HepG2 (cell line): ENCODE data around the gene FAM174C.

ENCODE experiments used
- FOXA3 ChIP-seq: IDR thresholded peaks from 2 replicates; pipeline ENCODE4 v1.6.1; 2016; ENCODE audit warnings: missing genetic modification reagents, missing compliant biosample characterization
- PREB ChIP-seq: sonication (generic); formaldehyde crosslinking; IDR thresholded peaks from 2 replicates; pipeline ENCODE4 v1.4.0; 2020; ENCODE audit warnings: missing genetic modification reagents
- TF ChIP-seq, protein P1 (sequence below): sonication (generic); formaldehyde crosslinking; IDR thresholded peaks from 2 replicates; pipeline ENCODE4 v1.5.1; 2020; ENCODE audit warnings: mild to moderate bottlenecking, missing genetic modification reagents

DNA sequence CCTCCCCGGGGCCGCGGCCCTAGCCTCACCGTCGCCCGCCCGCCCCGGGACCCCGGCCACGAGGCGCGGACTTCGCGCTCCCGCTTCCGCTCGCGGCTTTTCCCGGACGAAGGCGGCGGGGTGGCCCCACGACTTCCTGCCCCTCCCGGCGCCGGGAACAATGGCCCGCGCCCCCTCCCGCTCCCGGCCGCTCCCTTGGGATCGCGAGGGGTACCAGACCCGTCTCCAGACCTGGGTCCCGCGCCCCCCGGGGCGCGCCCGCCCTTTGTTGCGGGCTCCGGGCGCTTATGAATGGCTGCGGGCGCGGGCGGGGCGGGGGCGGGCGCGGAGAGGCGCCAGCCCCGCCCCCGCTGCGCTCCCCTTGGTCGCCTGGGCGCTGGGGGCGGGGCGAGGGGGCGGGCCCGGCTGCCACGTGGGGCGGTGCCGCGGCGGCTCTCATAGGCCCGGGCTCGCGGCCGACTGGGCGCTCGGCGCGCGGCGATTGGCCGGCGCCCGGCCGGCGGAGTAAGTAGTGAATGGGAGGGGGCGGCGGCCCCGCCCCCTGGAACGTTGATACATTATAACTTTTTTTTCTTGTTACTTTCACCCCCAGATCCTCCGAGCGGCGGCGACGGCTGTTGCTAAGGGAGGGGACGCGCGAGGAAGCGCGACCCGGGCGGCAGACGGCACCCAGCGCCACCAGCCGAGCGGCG is 25.9 kb upstream of the FAM174C start:
- no peak for TF ChIP-seq FOXA3 (CRISPR knock-in tag)
- TF ChIP-seq PREB (CRISPR knock-in tag), result no peak
- TF ChIP-seq, protein P1, sequence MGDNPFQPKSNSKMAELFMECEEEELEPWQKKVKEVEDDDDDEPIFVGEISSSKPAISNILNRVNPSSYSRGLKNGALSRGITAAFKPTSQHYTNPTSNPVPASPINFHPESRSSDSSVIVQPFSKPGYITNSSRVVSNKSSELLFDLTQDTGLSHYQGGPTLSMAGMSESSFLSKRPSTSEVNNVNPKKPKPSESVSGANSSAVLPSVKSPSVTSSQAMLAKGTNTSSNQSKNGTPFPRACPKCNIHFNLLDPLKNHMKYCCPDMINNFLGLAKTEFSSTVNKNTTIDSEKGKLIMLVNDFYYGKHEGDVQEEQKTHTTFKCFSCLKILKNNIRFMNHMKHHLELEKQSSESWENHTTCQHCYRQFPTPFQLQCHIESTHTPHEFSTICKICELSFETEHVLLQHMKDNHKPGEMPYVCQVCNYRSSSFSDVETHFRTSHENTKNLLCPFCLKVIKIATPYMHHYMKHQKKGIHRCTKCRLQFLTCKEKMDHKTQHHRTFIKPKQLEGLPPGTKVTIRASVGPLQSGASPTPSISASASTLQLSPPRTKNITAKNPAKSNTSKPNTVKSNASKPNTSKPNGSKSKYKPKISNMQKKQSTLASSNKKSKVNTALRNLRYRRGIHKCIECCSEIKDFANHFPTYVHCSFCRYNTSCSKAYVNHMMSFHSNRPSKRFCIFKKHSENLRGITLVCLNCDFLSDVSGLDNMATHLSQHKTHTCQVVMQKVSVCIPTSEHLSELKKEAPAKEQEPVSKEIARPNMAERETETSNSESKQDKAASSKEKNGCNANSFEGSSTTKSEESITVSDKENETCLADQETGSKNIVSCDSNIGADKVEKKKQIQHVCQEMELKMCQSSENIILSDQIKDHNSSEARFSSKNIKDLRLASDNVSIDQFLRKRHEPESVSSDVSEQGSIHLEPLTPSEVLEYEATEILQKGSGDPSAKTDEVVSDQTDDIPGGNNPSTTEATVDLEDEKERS, result no peak
